HG02885 (cell line): Measurements from ENCODE around the gene PDHA1.
A peak's percentile ranks its signal among the peaks of the same experiment; 100 is the strongest.

Experiments
- ATAC-seq: cut with Tn5 transposase; IDR thresholded peaks from one replicate; pipeline ENCODE4 v1.9.1; 2021; ENCODE audit warnings: mild to moderate bottlenecking; ENCODE audit not compliant: unreplicated experiment, poor library complexity

The PDHA1 gene

GRCh38 chrX:19373351-19373891 is 29.7 kb downstream of the PDHA1 start:
- ATAC-seq, result no peak

- ATAC-seq, result no peak
Measured at GRCh38 chrX:19375546-19375945, 31.8 kb downstream of the PDHA1 start.

GRCh38 chrX:19377799-19378198 is 34.1 kb downstream of the PDHA1 start:
- ATAC-seq, result no peak

- no peak for ATAC-seq
Measured at GRCh38 chrX:19381326-19381725, 37.6 kb downstream of the PDHA1 start.

- peak; percentile 82 for ATAC-seq
Measured at GRCh38 chrX:19382555-19383145, 38.9 kb downstream of the PDHA1 start.

GRCh38 chrX:19386679-19387078 is 43.0 kb downstream of the PDHA1 start:
- no peak for ATAC-seq

GRCh38 chrX:19388064-19388679 is 44.4 kb downstream of the PDHA1 start:
- no peak for ATAC-seq

GRCh38 chrX:19388741-19389140 is 45.0 kb downstream of the PDHA1 start:
- no peak for ATAC-seq

GRCh38 chrX:19389227-19389845 is 45.6 kb downstream of the PDHA1 start:
- ATAC-seq, result no peak

GRCh38 chrX:19392078-19392477 is 48.4 kb downstream of the PDHA1 start:
- ATAC-seq, result no peak

- no peak for ATAC-seq
Measured at GRCh38 chrX:19392703-19393102, 49.0 kb downstream of the PDHA1 start.

- no peak for ATAC-seq
Measured at GRCh38 chrX:19403696-19404095, 60.0 kb downstream of the PDHA1 start.

GRCh38 chrX:19410259-19410658 is 66.5 kb downstream of the PDHA1 start:
- no peak for ATAC-seq
